HepG2 (cell line): Measurements from ENCODE around the gene TCN2. TPM values are rescaled to one million over a fixed set of nuclear protein-coding genes. Genes with fewer than 3 reads are reported as not detected.
"Not testable (repeated sequence)": the region's sequence is repeated elsewhere in the genome, so short reads cannot be mapped to it uniquely, and the experiment has no call there.

ENCODE experiments used
- ATAC-seq: fragments of 200-7000 bp; cut with Tn5 transposase; 3 replicates; pipeline ENCODE4 v1.9.1; 2020; ENCODE audit warnings: mild to moderate bottlenecking, moderate library complexity
- BruUV-seq: library from RNA; stranded (reverse); fragments of 400-500 nt; replicated peaks from 2 replicates; lab custom pipeline; 2021; lab: Mats Ljungman, UMichigan
- CTCF ChIA-PET: fragments of 300-600 bp; formaldehyde crosslinking; extraction: SDS; loops from one replicate; lab custom pipeline; 2021; ENCODE audit warnings: low total read pairs, inconsistent platforms, low intra/inter-chr PET ratio; lab: Yijun Ruan, JAX
- POLR2A ChIA-PET: fragments of 350-600 bp; sonication (Branson Sonifier 250); formaldehyde crosslinking; loops from one replicate; lab custom pipeline; 2020; ENCODE audit warnings: antibody characterized with exemption, inconsistent platforms; lab: Yijun Ruan, JAX
- DNase-seq: peaks from one replicate; pipeline ENCODE4 v3.0.0-alpha.2; 2015; ENCODE audit warnings: low spot score
- FAIRE-seq: peaks from 3 replicates; lab custom pipeline; 2011; peaks lifted over from hg19 to GRCh38; lab: Jason Lieb, UNC
- H2AFZ ChIP-seq: one replicate; pipeline ENCODE4 v1.6.1; 2011; ENCODE audit warnings: low read length, inconsistent platforms
- H3K27ac ChIP-seq: fragments of 300-600 bp; 3 replicates; pipeline ENCODE4 v1.8.0; 2011; ENCODE audit warnings: mixed run types, mild to moderate bottlenecking, mixed read lengths, low read length, inconsistent platforms; ENCODE audit not compliant: insufficient read depth; ENCODE audit errors: extremely low read length
- H3K27me3 ChIP-seq, 2 experiments: fragments of 200-600 bp in 1 of 2; 2 replicates in 1 of 2; 3 replicates in 1 of 2; pipeline versions ENCODE4 v1.6.0 to v1.8.0; 2011; ENCODE audit warnings: low read length in 2 of 2, mild to moderate bottlenecking in 2 of 2, moderate library complexity in 2 of 2, inconsistent platforms in 1 of 2; ENCODE audit not compliant: insufficient read depth in 2 of 2, control insufficient read depth in 1 of 2
- H3K36me3 ChIP-seq, 2 experiments: fragments of 200-600 bp in 1 of 2; replicated peaks in 1 of 2; 2 replicates in 1 of 2; 3 replicates in 1 of 2; pipeline versions ENCODE4 v1.5.1 to v1.8.0; 2011; ENCODE audit warnings: low read length in 2 of 2, inconsistent platforms in 1 of 2; ENCODE audit not compliant: insufficient read depth in 2 of 2, control insufficient read depth in 1 of 2
- H3K4me1 ChIP-seq: 2 replicates; pipeline ENCODE4 v1.5.1; 2012; ENCODE audit warnings: low read length, inconsistent platforms; ENCODE audit not compliant: insufficient read depth
- H3K4me2 ChIP-seq: 2 replicates; pipeline ENCODE4 v1.6.0; 2011; ENCODE audit warnings: low read depth, low read length, inconsistent platforms
- H3K4me3 ChIP-seq, 3 experiments: fragments of 200-600 bp in 1 of 3; sonication (generic), shearing (Covaris generic) in 1 of 3; replicated peaks in 1 of 3; 2 replicates each; pipeline ENCODE4 v1.5.1; 2011 to 2016; ENCODE audit warnings: low read length in 3 of 3, inconsistent platforms in 2 of 3, low read depth in 2 of 3, mild to moderate bottlenecking in 2 of 3, control low read depth in 1 of 3, mixed read lengths in 1 of 3; ENCODE audit not compliant: insufficient read depth in 1 of 3
- H3K79me2 ChIP-seq: one replicate; pipeline ENCODE4 v1.6.1; 2011; ENCODE audit warnings: low read length, inconsistent platforms; ENCODE audit not compliant: insufficient read depth
- H3K9ac ChIP-seq: 2 replicates; pipeline ENCODE4 v1.6.0; 2011; ENCODE audit warnings: mild to moderate bottlenecking, low read depth, low read length, inconsistent platforms; ENCODE audit not compliant: insufficient read depth
- H3K9me3 ChIP-seq: 2 replicates; pipeline ENCODE4 v1.5.1; 2012; ENCODE audit warnings: mild to moderate bottlenecking, low read length
- H4K20me1 ChIP-seq: 2 replicates; pipeline ENCODE4 v1.6.0; 2011; ENCODE audit warnings: inconsistent platforms, mild to moderate bottlenecking, low read length, moderate library complexity; ENCODE audit not compliant: insufficient read depth
- MEIS2 ChIP-seq: sonication (generic); formaldehyde crosslinking; IDR thresholded peaks from 2 replicates; pipeline ENCODE4 v1.9.0; 2021; ENCODE audit warnings: mild to moderate bottlenecking, missing genetic modification reagents
- NPAS2 ChIP-seq: sonication (generic); formaldehyde crosslinking; IDR thresholded peaks from 2 replicates; pipeline ENCODE4 v1.8.0; 2022; ENCODE audit warnings: mild to moderate bottlenecking, missing genetic modification reagents, borderline replicate concordance
- PHF5A ChIP-seq: IDR thresholded peaks from one replicate; pipeline ENCODE4 v1.6.1; 2018; ENCODE audit warnings: low read depth, missing genetic modification reagents; ENCODE audit not compliant: unreplicated experiment
- WGBS: methylation state at CpG from one replicate; pipeline ENCODE4 v1.1.6; 2017; ENCODE audit warnings: low lambda C conversion rate; 5-methylcytosine and 5-hydroxymethylcytosine counted together
- in situ Hi-C: cut with HindIII; loops from 2 replicates; pipeline ENCODE4 v1.10.0; 2017; ENCODE audit warnings: low pct_unique_long_range_greater_than_20kb; ENCODE audit not compliant: extremely low pct_ligation_motif_present
- intact Hi-C: fragments of 100-400 bp; cut with micrococcal nuclease; formaldehyde crosslinking; loops from one replicate; pipeline ENCODE4 v1.10.0; 2022; ENCODE audit not compliant: unreplicated experiment
- polyA plus RNA-seq, 8 experiments: library from polyadenylated mRNA; depleted of rRNA in 3 of 8; stranded (reverse) in 7 of 8; unstranded in 1 of 8; fragments of >200 nt; fragmentation: Illumina TruSeq in 4 of 8; extraction: Trizol in 4 of 8; gene quantifications; 2 replicates each; pipeline versions ENCODE4 v1.2.1 to v1.2.3, GENCODE V29; 2011 to 2016; ENCODE audit warnings: low read depth in 4 of 8, missing spikeins in 1 of 8, mixed read lengths in 1 of 8; ENCODE audit not compliant: insufficient read depth in 1 of 8
- total RNA-seq, 5 experiments: library from RNA; depleted of rRNA; stranded (reverse); fragments of >200 nt; fragmentation: Illumina TruSeq; extraction: Trizol; gene quantifications; 2 replicates each; pipeline ENCODE4 v1.2.3, GENCODE V29; 2016; ENCODE audit warnings: low read depth in 1 of 5
- TF ChIP-seq, protein P1 (sequence below): sonication (generic); formaldehyde crosslinking; IDR thresholded peaks from 2 replicates; pipeline ENCODE4 v1.9.0; 2021; ENCODE audit warnings: missing genetic modification reagents, mild to moderate bottlenecking, borderline replicate concordance
- TF ChIP-seq, protein P2 (sequence below): sonication (generic); formaldehyde crosslinking; IDR thresholded peaks from 2 replicates; pipeline ENCODE4 v1.8.1; 2023; ENCODE audit warnings: mild to moderate bottlenecking, missing genetic modification reagents
- TF ChIP-seq, protein P3 (sequence below): sonication (generic); formaldehyde crosslinking; IDR thresholded peaks from 2 replicates; pipeline ENCODE4 v1.4.0; 2020; ENCODE audit warnings: missing genetic modification reagents

The TCN2 gene
- total and polyA plus RNA-seq, 2 of the 13 experiments (the other 11 are each of a cell fraction or from before 2014, with no cell fraction given), result 0.29 to 0.31 TPM

DNA sequence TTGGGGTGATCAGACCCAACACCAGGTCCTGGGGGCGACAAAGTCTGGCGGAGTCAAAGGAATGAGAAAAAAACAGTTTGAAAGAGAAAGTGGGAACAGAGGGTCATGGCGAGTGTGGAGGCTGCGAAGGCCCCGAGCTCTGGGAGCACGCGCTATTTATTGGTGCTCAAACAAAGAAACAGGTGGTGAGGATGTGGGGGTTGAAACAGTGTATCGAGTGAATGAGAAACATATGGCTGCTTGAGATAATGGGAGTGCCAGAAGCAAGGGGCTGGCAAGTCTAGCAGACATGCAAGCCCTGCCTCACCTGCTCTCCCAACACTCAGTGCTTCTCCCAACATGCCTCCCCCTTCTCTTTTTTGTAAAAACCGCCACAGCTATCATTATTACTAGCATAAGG lies 68.5 kb downstream of the TCN2 start (continued):
- TF ChIP-seq, protein P1, sequence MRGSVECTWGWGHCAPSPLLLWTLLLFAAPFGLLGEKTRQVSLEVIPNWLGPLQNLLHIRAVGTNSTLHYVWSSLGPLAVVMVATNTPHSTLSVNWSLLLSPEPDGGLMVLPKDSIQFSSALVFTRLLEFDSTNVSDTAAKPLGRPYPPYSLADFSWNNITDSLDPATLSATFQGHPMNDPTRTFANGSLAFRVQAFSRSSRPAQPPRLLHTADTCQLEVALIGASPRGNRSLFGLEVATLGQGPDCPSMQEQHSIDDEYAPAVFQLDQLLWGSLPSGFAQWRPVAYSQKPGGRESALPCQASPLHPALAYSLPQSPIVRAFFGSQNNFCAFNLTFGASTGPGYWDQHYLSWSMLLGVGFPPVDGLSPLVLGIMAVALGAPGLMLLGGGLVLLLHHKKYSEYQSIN (CRISPR knock-in tag), result no peak
- TF ChIP-seq, protein P2, sequence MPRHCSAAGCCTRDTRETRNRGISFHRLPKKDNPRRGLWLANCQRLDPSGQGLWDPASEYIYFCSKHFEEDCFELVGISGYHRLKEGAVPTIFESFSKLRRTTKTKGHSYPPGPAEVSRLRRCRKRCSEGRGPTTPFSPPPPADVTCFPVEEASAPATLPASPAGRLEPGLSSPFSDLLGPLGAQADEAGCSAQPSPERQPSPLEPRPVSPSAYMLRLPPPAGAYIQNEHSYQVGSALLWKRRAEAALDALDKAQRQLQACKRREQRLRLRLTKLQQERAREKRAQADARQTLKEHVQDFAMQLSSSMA (CRISPR knock-in tag), result no peak
- TF ChIP-seq, protein P3, sequence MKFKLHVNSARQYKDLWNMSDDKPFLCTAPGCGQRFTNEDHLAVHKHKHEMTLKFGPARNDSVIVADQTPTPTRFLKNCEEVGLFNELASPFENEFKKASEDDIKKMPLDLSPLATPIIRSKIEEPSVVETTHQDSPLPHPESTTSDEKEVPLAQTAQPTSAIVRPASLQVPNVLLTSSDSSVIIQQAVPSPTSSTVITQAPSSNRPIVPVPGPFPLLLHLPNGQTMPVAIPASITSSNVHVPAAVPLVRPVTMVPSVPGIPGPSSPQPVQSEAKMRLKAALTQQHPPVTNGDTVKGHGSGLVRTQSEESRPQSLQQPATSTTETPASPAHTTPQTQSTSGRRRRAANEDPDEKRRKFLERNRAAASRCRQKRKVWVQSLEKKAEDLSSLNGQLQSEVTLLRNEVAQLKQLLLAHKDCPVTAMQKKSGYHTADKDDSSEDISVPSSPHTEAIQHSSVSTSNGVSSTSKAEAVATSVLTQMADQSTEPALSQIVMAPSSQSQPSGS (CRISPR knock-in tag), result no peak
- TF ChIP-seq PHF5A (CRISPR knock-in tag) (no peak), MEIS2 (no peak), NPAS2 (CRISPR knock-in tag) (no peak)

DNA sequence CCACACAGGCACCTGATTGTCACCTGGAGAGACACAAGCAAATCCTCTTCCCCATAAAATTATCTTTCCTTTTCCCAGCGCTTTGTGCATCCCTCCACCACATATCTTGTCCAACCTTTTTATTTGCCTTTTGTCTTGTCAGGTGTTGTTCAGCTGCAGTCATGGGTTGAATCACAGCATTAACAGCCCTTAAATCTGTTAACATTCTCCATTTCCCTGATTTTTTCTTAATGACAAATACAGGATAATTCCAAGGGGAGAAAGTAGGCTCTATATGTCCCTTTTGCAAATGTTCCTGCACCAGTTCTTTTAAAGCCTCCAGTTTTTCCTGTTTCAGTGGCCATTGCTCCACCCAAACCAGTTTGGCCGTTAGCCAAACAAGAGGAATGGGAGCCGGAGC lies 69.6 kb downstream of the TCN2 start:
- H3K4me2 ChIP-seq, POLR2A ChIA-PET, H3K36me3 ChIP-seq, DNase-seq, ATAC-seq, H3K9ac ChIP-seq, in situ Hi-C loops, H3K9me3 ChIP-seq, H3K79me2 ChIP-seq, H2AFZ ChIP-seq, H3K4me3 ChIP-seq, BruUV-seq, H3K27ac ChIP-seq, H3K4me1 ChIP-seq, H4K20me1 ChIP-seq, CTCF ChIA-PET, FAIRE-seq, intact Hi-C loops: not testable (repeated sequence)
- 16% methylated on average over 3 of the region's 3 CpGs for WGBS
- H3K27me3 ChIP-seq, result peaks cover 0 to 21% of the 10 kb centered on the region in 2 experiments; a peak in 2 of 5 replicates

Other genes with a start within 250 kb of the TCN2 start
- gene RNF215, start 219.8 kb upstream of the TCN2 start, total RNA-seq (2016; rRNA removed; fragmentation: Illumina TruSeq; extraction: Trizol), result 2.4 and 5.3 TPM in 2 replicates
- 6.1 and 9.2 TPM in 2 replicates for gene RNF215, start 219.8 kb upstream of the TCN2 start, polyA plus RNA-seq (2011; rRNA removed)
- gene SEC14L2, start 210.2 kb upstream of the TCN2 start, total RNA-seq (2016; rRNA removed; fragmentation: Illumina TruSeq; extraction: Trizol), result 4.1 and 5.3 TPM in 2 replicates
- 5.1 and 9.1 TPM in 2 replicates for gene SEC14L2, start 210.2 kb upstream of the TCN2 start, polyA plus RNA-seq (2011; rRNA removed)
- 40.3 and 45.6 TPM in 2 replicates for gene MTFP1, start 181.4 kb upstream of the TCN2 start, total RNA-seq (2016; rRNA removed; fragmentation: Illumina TruSeq; extraction: Trizol)
- gene MTFP1, start 181.4 kb upstream of the TCN2 start, polyA plus RNA-seq (2011; rRNA removed), result 29.5 TPM in 2 replicates
- not detected in 2 replicates for gene SEC14L3, start 135.2 kb upstream of the TCN2 start, total RNA-seq (2016; rRNA removed; fragmentation: Illumina TruSeq; extraction: Trizol)
- not detected in 2 replicates for gene SEC14L3, start 135.2 kb upstream of the TCN2 start, polyA plus RNA-seq (2011; rRNA removed)
- gene SEC14L4, start 101.5 kb upstream of the TCN2 start, total RNA-seq (2016; rRNA removed; fragmentation: Illumina TruSeq; extraction: Trizol), result not detected in 2 replicates
- 0.59 and 0.93 TPM in 2 replicates for gene SEC14L4, start 101.5 kb upstream of the TCN2 start, polyA plus RNA-seq (2011; rRNA removed)
- gene SEC14L6, start 60.4 kb upstream of the TCN2 start, total RNA-seq (2016; rRNA removed; fragmentation: Illumina TruSeq; extraction: Trizol), result 0.09 and 0.11 TPM in 2 replicates
- 9.3 and 13.7 TPM in 2 replicates for gene SEC14L6, start 60.4 kb upstream of the TCN2 start, polyA plus RNA-seq (2011; rRNA removed)
- 1.8 and 4.4 TPM in 2 replicates for gene GAL3ST1, start 32.5 kb upstream of the TCN2 start, total RNA-seq (2016; rRNA removed; fragmentation: Illumina TruSeq; extraction: Trizol)
- gene GAL3ST1, start 32.5 kb upstream of the TCN2 start, polyA plus RNA-seq (2011; rRNA removed), result 14.7 and 18.9 TPM in 2 replicates
- 94.7 and 111 TPM in 2 replicates for gene PES1, start 15.3 kb upstream of the TCN2 start, total RNA-seq (2016; rRNA removed; fragmentation: Illumina TruSeq; extraction: Trizol)
- gene PES1, start 15.3 kb upstream of the TCN2 start, polyA plus RNA-seq (2011; rRNA removed), result 65.1 and 70.0 TPM in 2 replicates
- 0.15 TPM in 1 of 2 replicates, not detected in the other for gene SLC35E4, start 28.6 kb downstream of the TCN2 start, total RNA-seq (2016; rRNA removed; fragmentation: Illumina TruSeq; extraction: Trizol)
- gene SLC35E4, start 28.6 kb downstream of the TCN2 start, polyA plus RNA-seq (2011; rRNA removed), result 0.07 and 0.13 TPM in 2 replicates
- 1.4 and 2.0 TPM in 2 replicates for gene DUSP18, start 60.7 kb downstream of the TCN2 start, total RNA-seq (2016; rRNA removed; fragmentation: Illumina TruSeq; extraction: Trizol)
- gene DUSP18, start 60.7 kb downstream of the TCN2 start, polyA plus RNA-seq (2011; rRNA removed), result 2.1 and 2.3 TPM in 2 replicates
- 7.1 and 7.7 TPM in 2 replicates for gene OSBP2, start 87.7 kb downstream of the TCN2 start, total RNA-seq (2016; rRNA removed; fragmentation: Illumina TruSeq; extraction: Trizol)
- 5.0 and 7.9 TPM in 2 replicates for gene OSBP2, start 87.7 kb downstream of the TCN2 start, polyA plus RNA-seq (2011; rRNA removed)